Measurements from ENCODE around the gene IL27RA.
"Not testable (repeated sequence)": the region's sequence is repeated elsewhere in the genome, so short reads cannot be mapped to it uniquely, and the experiment has no call there.

- not testable (repeated sequence) for TF ChIP-seq CTCF (IDR thresholded peaks at IDR 0.05; ENCODE audit: extremely low read depth in 1 of 2, insufficient read depth in 1 of 2, low read depth in 1 of 2, low read length in 2 of 2); POLR2A (IDR thresholded peaks at IDR 0.05; ENCODE audit: low read depth, low read length); POLR2AphosphoS5 (IDR thresholded peaks at IDR 0.05; ENCODE audit: insufficient read depth, low read depth, low read length); MYC (IDR thresholded peaks at IDR 0.05; ENCODE audit: low read depth, low read length); MAX (IDR thresholded peaks at IDR 0.05; ENCODE audit: insufficient read depth, insufficient read length); FOS (IDR thresholded peaks at IDR 0.05; ENCODE audit: borderline replicate concordance, insufficient read depth, low read length)
Observed at GRCh38 chr19:14050961-14051360, 19.4 kb downstream of the IL27RA start.

All from endothelial cell of umbilical vein (primary cell).